SK-N-MC (cell line): Measurements from ENCODE around the gene HLA-DOB.

Experiments used
- EZH2 ChIP-seq: fragments of 200-600 bp; sonication (generic); IDR thresholded peaks from one replicate; pipeline ENCODE4 v1.6.1; 2017; ENCODE audit warnings: antibody characterized with exemption
- POLR2AphosphoS5 ChIP-seq: IDR thresholded peaks from 2 replicates; pipeline ENCODE4 v1.6.1; 2012; ENCODE audit warnings: mild to moderate bottlenecking, low read depth, low read length, borderline replicate concordance

- no peak for TF ChIP-seq EZH2
- no peak for TF ChIP-seq POLR2AphosphoS5
These were observed 42.4 kb downstream of the HLA-DOB start for GRCh38 chr6:32774426-32774825.
